NCI-H2029 (cell line): ENCODE results near the gene HIF1AN.

ENCODE experiments used
- DNase-seq: peaks from one replicate; lab custom pipeline; 2025; lab: John Stamatoyannopoulos, UW

HIF1AN gene

DNA sequence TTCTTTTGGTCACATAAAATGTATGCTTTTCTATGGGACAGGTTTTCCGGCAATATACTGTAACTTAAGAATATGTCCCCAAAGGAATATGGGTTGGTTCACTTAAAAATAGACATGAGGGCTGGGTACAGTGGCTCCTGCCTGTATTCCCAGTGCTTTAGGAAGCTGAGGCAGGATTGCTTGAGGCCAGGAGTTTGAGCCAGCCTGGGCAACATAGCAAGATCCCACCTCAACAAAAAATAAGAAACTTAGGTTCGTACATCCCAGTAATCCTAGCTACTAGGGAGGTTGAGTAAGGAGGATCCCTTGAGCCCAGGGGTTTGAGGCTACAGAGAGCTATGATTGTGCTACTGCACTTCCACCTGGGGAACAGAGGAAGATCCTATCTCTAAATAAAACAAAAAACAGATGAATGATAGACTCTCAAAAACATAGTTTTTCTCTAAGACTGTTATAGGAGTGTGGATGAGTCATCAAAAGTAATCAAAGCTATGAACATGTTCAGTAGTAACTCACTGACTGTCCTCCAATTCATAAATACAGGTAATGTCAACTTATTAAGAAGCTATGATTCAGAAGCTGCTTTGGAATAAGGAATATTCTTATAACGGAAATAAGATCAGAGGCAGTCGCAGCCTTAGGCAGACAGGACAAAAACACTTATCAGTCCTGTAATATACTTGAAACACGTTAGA lies 13.5 kb upstream of the HIF1AN start:
- no peak for DNase-seq

DNA sequence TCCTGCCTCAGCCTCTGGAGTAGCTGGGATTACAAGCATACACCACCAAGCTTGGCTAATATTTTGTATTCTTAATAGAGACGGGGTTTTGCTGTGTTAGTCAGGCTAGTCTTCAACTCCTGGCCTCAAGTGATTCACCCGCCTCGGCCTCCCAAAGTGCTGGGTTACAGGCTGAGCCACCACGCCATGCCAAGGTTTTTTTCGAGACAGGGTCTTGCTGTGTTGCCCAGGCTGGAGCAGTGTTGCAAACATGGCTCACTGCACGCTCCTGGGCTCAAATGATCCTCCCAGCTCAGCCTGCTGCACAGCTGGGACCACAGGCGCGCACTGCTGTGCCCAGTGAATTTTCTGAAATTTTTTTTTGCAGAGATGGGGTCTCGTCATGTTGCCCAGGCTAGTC lies 12.8 kb upstream of the HIF1AN start:
- no peak for DNase-seq

DNA sequence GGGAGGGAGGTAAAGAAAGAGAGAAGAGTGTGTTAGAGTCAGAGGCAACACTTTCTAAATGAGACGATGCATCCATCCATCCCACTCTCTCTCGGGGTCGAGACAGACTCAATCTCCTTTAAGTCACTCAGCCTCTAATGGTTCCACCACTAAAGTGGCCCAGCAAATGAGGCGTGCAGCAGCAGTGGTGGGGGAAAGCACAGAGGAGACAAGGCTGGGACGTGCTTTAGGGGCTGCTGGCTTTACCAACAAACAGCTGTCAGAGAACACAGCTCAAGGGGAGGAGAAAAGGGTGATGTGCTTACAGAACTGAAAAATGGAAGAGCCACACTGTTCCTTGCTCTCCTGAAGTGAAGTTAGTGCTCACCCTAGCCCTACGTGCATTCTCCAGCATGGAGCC lies 11.5 kb upstream of the HIF1AN start:
- no peak for DNase-seq

DNA sequence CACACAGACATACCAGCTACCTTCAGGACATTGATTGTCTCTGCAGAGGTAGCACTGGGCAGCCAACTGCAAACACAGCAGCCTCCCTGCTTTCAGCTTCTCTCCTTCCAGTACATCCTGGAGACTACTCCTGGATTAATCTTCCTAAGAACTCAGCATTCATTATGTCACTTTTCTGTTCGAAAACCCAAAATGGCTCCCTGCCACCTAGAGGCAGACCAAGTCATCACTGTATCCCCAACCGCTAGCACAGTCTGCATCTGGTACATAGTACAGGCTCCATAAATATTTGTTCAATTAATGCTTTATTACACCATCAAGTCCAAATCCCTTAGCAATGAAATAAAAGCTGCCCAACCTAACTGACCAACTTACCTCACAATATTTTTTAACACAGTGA lies 11.1 kb upstream of the HIF1AN start:
- DNase-seq = no peak

DNA sequence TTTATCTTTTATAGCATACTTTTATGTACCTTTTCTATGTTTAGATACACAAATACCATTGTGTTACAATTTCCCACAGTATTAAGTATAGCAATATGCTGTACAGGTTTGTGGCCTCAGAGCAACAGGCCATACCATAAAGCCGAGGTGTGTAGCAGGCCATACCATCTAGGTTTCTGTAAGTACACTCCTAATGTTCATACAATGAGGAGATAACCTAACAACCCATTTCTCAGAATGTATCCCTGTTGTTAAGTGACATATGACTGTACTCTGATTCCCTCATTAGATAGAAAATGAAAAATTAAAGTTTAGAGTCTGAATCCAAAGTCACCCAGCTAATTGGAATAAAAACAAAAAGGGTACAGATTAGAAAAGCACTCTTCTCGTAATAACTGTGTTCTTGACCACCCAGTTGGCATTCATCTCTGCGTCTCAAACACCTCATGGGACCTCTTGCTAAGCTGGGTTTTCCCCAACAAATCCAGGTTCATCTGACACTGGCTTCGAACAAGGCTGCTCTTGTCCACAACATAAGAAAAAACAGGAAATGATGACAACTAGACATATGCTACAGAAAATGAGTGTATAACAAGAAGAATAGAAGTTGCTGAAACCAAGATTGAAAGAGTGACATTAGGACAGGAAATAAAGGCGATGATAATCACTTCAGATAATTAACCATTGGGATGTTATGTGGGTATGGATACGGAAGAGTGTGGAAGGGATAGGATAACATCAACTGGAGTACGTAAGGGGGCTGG lies 7.4 kb upstream of the HIF1AN start:
- no peak for DNase-seq

DNA sequence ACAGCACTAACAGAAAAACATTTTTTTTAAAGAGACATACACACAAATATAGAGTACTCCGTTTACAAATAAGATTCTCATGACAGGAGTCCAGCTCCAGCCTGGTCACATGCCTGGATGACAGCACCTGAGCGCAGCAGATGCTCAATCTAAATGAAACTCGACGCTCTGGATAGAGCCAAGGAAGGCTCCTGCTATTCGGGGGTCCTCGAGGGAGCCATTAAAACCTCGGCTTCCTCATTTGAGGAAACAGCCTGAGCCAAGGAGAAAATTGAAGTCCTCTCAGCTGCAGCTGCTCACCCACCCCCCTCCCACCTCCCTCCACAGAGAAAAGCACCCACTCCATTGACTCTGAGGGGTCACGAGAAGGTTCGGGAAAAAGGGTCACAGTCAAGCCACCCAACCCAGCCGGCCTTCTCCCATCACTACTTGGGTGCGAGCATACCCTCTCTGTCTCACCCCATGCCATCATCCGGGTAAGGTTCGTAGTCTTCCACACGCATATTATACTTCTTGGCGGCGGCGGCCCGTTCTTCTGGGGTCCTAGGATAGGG lies 6.7 kb upstream of the HIF1AN start:
- no peak for DNase-seq

DNA sequence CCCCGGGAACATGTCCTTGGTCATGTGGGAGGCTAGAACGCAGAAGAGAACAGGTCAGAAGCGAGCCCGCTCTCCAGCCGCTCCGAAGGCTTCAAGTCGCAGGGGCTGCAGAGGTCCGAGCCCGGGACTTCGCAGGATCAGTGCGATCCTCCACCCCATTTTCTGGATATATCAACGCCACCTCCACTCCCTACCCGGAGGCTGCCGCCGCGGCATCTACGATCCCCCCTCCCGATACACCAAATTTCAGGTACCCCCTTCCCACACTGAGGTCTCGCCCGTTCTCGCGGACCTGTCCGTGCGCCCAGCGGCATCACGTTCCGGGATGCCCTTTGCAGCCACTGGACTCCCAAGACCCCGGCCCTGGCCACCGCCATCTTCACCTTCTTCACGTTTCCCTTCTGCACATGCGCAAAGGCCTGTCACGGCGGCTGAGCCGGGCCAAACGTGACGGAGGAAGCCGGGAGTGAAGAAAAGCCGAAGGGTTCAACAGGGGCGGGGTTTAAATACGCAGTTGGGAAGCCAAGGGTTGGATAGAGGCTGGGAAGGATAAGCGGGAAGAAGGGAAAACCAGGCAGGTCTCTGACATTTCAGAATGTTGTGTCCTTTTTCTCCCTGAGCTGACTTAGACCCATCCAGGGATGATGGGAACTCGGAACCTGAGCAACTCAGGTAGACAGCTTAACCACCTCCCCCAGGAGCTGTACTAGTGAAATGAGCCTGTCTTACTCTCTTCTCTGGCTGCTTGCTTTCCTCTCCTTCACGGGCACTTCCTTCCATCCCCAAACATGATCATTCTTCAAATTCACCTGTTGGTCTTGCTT lies 6.1 kb upstream of the HIF1AN start, which contains the start of gene NDUFB8:
Gene NDUFB8, minus strand, starts transcription at position 397 of the 824 bp plus-strand sequence. Its CDS starts 20 bp downstream, at position 377.
- peak; percentile 31 for DNase-seq

DNA sequence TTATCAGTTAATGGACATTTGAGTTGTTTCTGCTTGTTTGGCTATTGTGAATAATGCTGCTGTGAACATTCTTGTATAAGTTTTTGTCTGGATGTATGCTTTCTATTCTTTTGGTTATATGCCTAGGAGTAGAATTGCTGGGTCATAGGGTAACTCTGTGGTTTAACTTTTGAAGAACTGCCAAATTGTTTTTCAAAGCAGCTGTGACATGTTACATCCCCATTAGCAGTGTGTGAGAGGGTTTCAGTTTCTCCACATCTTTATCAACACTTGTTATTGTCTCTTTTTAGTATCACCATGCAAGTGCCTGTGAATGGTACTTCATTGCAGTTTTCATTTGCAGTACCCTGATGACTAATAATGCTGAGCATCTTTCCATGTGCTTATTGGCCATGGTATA lies 4.0 kb upstream of the HIF1AN start:
- no peak for DNase-seq

DNA sequence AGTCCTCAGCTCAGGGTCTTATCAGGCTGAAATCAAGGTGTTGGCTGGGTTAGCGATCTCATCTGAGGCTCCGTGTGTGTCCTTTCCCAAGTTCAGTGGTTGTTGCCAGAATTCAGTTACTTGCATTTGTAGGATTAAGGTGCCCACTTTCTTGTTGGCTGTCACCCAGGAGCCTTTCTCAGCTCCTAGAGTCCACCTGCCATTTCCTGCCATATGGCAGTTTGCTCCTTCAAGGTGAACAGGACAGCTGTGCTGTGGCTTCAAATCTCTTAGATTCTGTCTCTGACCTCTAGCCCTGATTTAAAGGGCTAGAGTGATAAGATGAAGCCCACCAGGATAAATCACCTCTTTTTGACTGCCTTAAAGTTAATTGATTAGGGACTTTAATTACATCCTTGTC lies 1.0 kb upstream of the HIF1AN start:
- DNase-seq = no peak

DNA sequence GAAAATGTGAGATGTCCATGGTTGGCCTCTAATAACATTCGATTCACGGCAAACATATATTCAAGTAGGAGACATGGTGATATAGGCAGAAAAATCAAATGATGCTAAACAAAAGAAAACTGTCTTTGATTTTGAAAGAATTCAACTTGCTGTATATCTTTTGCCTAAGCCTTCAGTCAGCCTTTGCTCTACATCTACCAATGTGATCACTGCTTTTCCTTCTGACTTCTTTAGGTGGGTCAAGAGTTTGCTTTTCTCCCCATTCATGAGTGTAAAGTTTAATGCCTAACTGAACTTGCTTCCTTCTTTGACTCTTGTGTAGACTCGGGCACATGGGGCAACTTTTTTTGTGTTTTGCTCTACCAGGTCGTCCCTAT lies 417 bp upstream of the HIF1AN start:
- DNase-seq = no peak

DNA sequence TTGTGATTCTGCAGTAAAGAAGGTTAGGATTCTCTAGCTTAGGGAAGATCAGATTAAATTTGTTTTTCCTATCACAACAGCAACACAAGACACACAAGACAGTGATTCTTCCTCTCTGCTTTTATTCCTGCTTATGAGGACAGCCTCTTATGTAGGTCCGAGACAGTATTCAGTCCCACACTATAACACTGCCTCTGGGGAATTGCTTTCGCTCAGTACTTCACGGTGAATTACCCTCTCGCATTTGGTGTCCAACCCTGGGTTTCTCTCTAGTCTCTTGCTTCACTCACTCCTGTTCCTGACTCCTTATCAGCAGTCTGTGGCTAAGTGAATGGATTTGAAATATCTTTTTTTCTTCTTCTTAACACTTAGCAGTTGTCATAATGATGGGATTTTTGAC lies 1.7 kb downstream of the HIF1AN start:
- no peak for DNase-seq

DNA sequence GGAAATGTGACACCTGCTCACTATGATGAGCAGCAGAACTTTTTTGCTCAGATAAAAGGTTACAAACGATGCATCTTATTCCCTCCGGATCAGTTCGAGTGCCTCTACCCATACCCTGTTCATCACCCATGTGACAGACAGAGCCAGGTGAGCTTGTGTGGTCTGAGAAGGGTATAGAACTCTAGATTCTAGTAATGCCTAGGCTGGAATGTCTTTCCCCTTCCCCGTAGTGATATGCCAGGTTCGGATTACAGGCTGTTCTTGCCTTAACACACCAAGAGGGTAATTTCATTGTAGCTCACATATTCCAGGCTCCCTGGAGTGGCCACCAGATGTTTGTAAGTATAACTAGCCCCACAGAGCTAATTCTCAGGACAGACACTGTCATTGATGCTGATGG lies 9.2 kb downstream of the HIF1AN start:
- DNase-seq = no peak

DNA sequence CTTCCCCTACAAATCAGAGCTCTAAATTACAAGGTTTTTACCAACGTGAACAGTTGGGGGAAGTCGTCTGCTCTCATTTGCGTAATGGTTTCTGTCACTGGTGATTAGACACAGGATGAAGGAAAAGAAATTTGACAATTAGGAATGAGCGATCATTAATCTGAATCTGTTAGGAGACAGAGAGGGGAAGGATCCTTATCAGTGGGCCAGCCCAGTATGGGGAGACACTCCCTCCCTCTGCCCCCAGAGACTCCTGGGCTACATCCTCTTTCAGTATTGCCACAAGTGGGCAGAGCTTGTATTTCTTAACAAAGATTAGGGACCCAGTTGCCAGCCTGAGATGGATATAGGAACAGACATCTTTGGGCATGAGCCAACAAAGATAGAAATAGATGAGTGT lies 15.5 kb downstream of the HIF1AN start:
- no peak for DNase-seq

DNA sequence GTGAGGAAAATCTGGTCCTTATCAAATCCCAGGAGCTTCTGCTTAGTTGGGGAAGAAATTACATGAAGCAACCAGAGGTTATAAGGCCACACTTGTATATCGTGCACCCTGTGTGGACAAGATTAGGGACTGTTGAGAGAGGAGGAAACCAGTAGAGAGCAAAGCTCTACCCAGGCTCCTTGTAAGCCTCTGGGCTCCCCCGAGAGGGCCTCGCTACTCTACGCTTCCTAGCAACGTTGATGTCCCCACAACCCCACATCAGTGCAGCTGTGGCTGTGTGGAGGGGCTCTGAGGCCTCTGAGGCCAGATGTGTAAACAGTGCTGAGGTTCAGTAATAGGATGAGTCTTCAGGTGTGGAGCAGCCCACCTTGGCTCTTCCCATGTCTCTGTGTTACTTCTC lies 16.0 kb downstream of the HIF1AN start:
- DNase-seq = no peak

DNA sequence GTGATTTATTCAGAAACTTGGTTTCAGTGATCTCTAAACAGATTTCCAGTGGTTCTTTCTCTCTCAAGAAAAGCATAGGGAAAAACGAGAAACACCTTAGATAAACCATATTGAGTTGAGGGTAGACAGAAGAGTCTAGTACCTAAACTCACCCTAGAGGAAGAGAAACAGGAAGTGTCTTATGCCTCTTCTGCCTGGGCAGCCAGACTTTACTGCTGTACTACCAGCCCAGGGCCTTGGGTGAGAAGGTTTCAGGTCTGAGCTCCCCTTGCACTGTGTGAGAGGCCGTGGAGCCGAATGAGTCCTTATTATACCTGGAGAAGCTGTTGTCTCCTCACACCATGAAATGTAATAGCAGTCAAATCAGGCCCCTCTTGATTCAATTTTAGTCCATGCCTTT lies 18.2 kb downstream of the HIF1AN start:
- no peak for DNase-seq

DNA sequence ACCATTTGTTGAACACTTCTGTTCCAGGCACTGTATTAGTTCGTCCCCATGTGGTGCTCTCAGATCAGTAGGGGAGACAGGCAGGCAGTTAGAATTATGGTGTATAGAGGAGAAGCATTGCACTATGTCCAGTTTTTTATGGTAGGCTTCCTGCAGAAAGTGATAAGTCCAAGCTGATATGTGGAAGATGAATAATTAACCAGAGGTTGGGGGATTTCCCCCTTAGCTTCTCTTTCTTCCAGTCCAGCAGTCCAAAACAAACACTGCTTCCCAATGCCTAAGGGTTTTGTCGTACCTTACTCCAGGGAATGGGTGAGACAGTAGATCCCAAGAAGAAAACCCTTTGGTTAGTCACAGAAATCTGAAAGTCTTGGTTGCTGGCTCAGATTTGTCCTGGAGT lies 19.2 kb downstream of the HIF1AN start:
- DNase-seq = no peak

DNA sequence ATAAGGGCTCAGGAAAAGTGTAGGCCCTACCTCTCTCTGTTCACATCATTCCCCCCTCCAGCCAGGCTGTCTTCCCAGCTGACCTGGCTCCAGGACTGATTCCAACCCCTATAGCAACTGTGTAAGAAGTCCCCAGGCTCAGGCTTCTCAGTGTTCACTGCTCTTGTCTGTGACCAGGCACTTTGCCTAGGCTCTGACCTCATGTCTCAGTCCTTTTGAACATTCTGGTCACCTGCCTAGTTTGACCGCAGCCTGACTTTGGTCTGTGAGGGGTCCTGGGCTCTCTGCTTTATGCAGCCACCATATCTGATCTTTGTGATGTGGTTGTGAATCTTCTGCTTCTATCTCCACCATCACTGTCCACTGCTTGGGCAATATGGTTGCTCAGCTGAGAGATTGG lies 24.5 kb downstream of the HIF1AN start:
- no peak for DNase-seq

DNA sequence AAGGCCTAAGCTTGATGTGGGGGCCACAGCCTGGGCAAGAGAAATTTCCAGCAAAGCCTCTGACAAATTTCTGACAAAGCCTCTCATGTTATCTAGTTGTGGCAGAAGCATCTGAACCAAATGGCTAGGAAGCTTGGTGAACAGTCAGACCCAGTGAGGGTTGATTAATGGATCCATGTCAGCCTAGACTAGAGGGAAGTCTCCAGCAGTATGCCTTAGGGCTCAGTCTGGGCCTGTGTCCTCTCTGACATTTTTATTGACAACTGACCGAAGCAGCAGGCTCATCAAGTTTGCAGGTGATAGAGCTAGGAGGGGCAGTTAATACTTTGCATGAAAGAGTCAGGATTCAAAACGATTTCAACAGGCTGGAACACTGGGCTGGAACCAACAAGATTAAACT lies 25.3 kb downstream of the HIF1AN start:
- DNase-seq = no peak

DNA sequence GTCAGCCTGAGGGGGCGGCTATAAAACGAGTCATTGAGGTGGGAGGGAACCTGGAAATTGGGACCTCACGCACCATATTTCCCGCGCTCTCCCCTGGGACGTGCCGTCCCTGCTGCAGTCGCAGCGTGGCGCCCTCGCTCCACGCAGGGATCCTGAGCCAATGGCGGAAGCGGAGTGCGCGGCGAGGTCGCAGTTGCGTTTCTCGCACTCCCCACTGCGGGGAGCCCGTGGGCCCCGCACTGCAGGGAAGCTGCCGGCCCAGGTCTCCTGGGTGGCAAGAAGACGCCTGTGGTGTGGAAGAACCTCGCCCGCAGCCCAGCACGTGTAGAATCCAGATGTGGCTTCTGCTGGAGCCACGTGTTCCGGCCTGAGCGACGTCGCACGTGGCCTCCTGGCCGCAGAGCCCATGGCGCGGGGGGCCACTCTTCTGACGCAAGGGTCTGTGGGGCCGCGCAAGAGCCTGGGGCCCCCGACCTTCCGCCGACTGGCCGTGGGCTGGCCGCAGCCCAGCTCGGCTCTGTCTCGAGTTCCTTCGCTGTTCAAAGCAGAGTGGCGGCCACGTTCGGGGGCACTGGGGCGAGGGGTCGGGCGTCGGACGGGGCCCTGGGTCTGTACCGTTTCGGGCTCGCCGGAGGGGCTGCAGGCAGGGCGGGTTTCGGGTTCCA lies 26.4 kb downstream of the HIF1AN start:
- no peak for DNase-seq

DNA sequence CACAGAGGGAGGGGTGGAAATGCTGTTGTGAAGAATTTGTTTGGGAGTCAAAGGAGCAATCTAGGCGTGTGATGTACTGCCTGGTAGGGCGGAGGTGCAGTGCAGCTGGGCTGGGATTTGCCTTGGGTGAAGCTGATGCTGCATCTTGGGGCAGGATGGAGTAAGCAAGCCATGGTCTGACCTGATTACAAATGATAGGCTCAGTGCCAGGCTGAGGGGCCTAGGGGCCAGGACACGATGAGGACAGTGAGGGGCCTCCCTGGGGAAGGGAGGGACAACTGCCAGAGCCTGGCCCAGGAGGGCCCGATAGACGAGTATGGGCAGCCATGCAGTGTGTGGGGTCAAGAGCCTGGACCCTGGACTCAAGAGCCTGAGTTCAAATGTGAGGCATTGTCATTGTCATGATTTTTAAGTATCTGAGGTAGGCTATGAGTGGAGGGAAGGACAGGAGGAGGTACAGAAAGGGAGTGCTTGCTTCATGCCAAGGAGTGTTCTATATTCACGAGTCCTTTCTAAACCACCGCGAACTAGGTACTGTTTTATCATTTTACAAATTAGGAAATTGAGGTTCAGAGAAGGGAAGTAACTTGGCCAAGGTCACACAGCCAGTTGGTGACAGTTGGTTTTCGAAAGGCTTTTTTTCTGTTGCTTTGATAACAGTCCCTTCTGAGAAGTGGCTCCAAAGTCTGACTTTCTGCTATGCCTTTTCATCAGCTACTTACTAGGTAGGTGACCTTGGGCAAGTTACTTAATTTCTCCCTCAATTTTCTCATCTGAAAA lies 29.7 kb downstream of the HIF1AN start:
- no peak for DNase-seq

DNA sequence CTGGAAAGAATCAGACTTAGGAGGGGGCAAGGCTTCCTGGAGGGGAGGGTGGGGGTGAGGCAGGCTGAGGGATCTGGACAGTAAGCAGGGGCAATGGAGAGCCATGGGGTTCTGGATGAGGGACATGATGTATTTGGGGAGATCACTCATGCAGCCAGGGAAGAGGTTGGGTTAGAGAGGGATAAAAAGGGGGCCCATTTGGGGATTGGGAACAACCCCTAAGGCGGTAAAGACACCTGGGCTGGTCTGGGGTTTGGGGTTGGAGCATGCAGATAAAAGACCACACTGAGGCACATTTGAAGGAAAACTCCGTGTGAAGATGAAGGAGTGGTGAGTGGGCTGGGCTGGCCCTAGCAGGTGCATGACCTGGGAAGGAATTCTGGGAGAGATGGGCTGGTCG lies 30.8 kb downstream of the HIF1AN start:
- no peak for DNase-seq
